H1 (cell line): ENCODE data around the gene PRR35. TPM values are rescaled to one million over a fixed set of nuclear protein-coding genes. Genes with fewer than 3 reads are reported as not detected.

ENCODE experiments used
- CBX8 ChIP-seq: fragments of 300-800, 300-1000 bp; sonication (generic); IDR thresholded peaks from 2 replicates; pipeline ENCODE4 v1.7.1; 2016; ENCODE audit warnings: low read depth, low read length, borderline replicate concordance
- CEBPB ChIP-seq: IDR thresholded peaks from 2 replicates; pipeline ENCODE4 v1.6.1; 2012; ENCODE audit warnings: low read depth, low read length
- CHD7 ChIP-seq: fragments of 300-600 bp; sonication (generic); IDR thresholded peaks from 2 replicates; pipeline ENCODE4 v1.7.1; 2012; ENCODE audit warnings: low read length, moderate library complexity, mild to moderate bottlenecking, inconsistent platforms; ENCODE audit not compliant: insufficient replicate concordance
- EZH2 ChIP-seq: fragments of 200-600 bp; sonication (generic); IDR thresholded peaks from 2 replicates; pipeline ENCODE4 v1.7.1; 2012; ENCODE audit warnings: low read depth, mild to moderate bottlenecking, moderate library complexity, low read length, inconsistent platforms; ENCODE audit not compliant: severe bottlenecking
- POLR2AphosphoS5 ChIP-seq: IDR thresholded peaks from 2 replicates; pipeline ENCODE4 v1.6.1; 2011; ENCODE audit warnings: low read depth, low read length
- SP2 ChIP-seq: IDR thresholded peaks from 2 replicates; pipeline ENCODE4 v1.6.1; 2012; ENCODE audit warnings: mild to moderate bottlenecking, low read length, inconsistent platforms
- TAF1 ChIP-seq: IDR thresholded peaks from 2 replicates; pipeline ENCODE4 v1.6.1; 2011; ENCODE audit warnings: mild to moderate bottlenecking, low read depth, low read length
- USF2 ChIP-seq: IDR thresholded peaks from 2 replicates; pipeline ENCODE4 v1.6.1; 2011; ENCODE audit warnings: low read length, improper control_type of control experiment
- ZNF274 ChIP-seq: IDR thresholded peaks from 2 replicates; pipeline ENCODE4 v1.7.0; 2012; ENCODE audit warnings: low read length, borderline replicate concordance; ENCODE audit errors: extremely low read depth
- polyA plus RNA-seq, 7 experiments: library from polyadenylated mRNA; depleted of rRNA in 3 of 7; stranded (reverse) in 5 of 7; unstranded in 2 of 7; fragments of >200 nt in 5 of 7; fragments of 200-250 nt in 2 of 7; gene quantifications; 1 replicate in 5 of 7; 2 replicates in 1 of 7; 4 replicates in 1 of 7; pipeline versions ENCODE4 v1.2.1 to v1.2.3, GENCODE V29; 2011 to 2013; ENCODE audit warnings: missing spikeins in 2 of 7, mixed read lengths in 2 of 7
- total RNA-seq: library from RNA; stranded (reverse); fragmentation: NEBNext Ultra II Directional; extraction: Animal tissue kit (Norgen Biotek cat#: 25700); gene quantifications from 2 replicates; pipeline ENCODE4 v1.2.1, GENCODE V29; 2021

Gene PRR35
- total and polyA plus RNA-seq, 2 of the 8 experiments (the other 6 are each of a cell fraction or from before 2014, with no cell fraction given) = 0.38 to 0.50 TPM

GRCh38 chr16:589658-590187 lies 29.5 kb downstream of the PRR35 start, which contains the start of gene RAB40C (continued):
- TF ChIP-seq CHD7 (no peak), CBX8 (no peak), POLR2AphosphoS5 (peak; percentile 59; the same call in 1 of the 2 replicates), TAF1 (no peak), ZNF274 (no peak), CEBPB (no peak), SP2 (peak; percentile 67), USF2 (no peak), EZH2 (no peak)
